PC-9 (cell line): ENCODE results near the gene MEAF6.

Experiments
- CTCF ChIP-seq: fragments of 200-600 bp; sonication (generic); conservative IDR thresholded peaks from 2 replicates; pipeline ENCODE4 v1.6.1; 2017; ENCODE audit warnings: mixed run types, antibody characterized with exemption, mild to moderate bottlenecking, moderate library complexity
- EZH2 ChIP-seq: fragments of 200-600 bp; sonication (generic); IDR thresholded peaks from 2 replicates; pipeline ENCODE4 v1.8.0; 2017; ENCODE audit warnings: antibody characterized with exemption, low read depth

- no peak for TF ChIP-seq CTCF
- no peak for TF ChIP-seq EZH2
These were observed 16.7 kb downstream of the MEAF6 start for GRCh38 chr1:37497832-37498231.
